ENCODE data around the gene OR52B2.

- TF ChIP-seq CTCF (IDR thresholded peaks at IDR 0.05) (no peak), POLR2AphosphoS5 (IDR thresholded peaks at IDR 0.05) (no peak), POLR2A (IDR thresholded peaks at IDR 0.05) (no peak), EP300 (IDR thresholded peaks at IDR 0.05) (no peak)
Measured at GRCh38 chr11:6210274-6210955, 40.3 kb upstream of the OR52B2 start.

Measured in stomach (tissue), 4 donors.